Medulla oblongata (tissue), 1 donor: ENCODE results near the gene ZNF429.
"Not testable (repeated sequence)": the region's sequence is repeated elsewhere in the genome, so short reads cannot be mapped to it uniquely, and the experiment has no call there.

ENCODE experiments used
- DNase-seq: peaks from one replicate; pipeline ENCODE4 v3.0.0-alpha.2; 2015; ENCODE audit errors: extremely low spot score

ZNF429 gene

DNA sequence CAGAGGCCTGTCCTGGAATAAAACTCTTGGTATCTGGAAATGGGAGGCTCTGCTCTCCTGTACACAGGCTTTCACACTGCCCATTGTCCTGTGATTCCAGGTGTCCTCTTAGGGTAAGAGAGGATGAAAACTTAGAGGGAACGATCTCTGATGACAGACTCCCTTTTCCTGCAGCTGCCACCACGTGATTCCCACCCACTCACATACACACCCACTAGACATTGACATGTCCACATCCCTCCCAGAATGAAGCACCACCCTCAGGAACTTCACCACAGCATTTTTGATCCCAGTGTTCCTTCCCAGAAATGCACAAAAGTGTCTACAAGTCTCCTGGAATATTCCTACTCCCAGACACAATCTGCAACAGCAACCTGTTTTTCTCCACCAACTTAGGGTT lies 8.2 kb downstream of the ZNF429 start:
- DNase-seq = no peak

DNA sequence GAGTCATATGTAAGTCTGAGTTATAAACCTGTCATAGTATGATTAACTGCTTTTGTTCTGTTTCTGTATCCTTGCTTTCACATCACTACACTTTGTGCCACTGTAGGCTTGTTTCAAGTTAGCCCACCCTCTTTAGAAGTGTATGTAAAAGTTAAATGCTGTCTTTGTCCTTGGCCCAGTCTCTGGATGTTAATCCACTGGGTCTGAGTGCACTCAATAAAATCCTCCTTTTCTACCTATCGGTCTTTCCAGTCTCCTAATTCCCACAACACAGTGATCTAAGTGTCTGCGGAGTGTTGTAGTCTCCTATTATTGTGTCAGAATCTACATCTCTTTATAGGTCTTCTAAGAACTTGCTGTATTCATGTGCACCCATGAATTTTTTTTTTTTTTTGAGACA lies 14.1 kb downstream of the ZNF429 start:
- no peak for DNase-seq

DNA sequence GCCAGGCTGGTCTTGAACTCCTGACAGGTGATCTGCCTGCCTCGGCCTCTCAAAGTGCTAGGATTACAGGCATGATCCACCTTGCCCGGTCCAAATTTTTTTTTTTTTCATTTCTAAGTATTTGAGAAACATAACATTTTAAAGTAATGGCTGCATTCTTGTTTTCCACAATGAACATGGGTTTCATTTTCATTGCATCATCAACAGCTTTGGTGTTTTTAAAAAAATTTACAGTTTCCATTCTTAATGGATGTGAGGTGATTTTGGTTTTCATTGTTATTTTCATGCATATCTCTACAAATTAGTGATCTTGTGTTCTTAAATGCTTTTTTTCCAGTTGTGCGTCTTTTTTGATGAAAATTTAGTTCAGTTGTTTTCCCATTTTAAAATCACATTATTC lies 27.5 kb downstream of the ZNF429 start:
- no peak for DNase-seq

DNA sequence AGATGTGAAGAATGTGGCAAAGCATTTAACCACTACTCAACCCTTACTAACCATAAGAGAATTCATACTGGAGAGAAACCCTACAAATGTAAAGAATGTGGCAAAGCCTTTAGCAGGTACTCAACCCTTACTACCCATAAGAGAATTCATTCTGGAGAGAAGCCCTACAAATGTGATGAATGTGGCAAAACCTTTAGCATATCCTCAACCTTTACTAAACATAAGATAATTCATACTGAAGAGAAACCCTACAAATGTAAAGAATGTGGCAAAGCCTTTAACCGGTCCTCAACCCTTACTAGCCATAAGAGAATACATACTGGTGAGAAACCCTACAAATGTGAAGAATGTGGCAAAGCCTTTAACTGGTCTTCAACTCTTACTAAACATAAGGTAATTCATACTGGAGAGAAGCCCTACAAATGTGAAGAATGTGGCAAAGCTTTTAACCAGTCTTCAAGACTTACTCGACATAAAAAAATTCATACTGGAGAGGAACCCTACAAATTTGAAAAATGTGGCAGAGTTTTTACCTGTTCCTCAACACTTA lies 31.4 kb downstream of the ZNF429 start:
- not testable (repeated sequence) for DNase-seq

DNA sequence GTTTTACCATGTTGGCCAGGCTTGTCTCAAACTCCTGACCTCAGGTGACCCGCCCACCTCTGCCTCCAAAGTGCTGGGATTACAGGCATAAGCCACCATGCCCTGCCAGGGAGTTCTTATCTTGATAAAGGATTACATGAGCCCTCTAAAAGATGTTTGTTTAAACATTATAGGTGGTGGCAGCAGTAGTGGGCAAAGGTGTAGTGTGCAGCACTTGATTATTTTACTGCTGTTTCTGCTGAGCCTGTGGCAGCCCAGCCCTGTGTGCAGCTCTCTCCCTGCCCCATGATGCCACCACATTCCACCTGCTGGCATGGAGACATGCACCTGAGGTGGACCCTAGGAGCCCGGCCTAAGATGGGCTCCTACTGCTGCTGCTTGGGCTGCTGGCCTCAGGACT lies 54.0 kb downstream of the ZNF429 start:
- DNase-seq = no peak

DNA sequence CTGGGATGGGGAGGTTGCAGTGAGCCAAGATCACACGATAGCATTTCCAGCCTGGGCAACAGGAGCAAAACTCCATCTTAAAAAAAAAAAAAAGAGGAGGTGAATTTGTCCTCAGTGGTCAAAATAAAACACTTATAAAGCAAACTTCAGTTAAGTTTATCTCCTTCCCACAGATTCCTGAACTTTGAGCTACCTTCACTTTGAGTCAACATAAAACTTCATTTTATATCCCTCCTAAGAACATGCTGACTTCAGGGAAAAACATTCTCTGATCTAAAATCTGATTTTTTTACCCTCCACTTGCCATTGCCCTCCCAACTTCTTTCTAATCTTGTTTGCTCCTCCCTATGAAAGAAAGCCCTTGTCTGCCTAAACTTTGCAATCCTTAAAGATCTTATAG lies 59.0 kb downstream of the ZNF429 start:
- DNase-seq = no peak

DNA sequence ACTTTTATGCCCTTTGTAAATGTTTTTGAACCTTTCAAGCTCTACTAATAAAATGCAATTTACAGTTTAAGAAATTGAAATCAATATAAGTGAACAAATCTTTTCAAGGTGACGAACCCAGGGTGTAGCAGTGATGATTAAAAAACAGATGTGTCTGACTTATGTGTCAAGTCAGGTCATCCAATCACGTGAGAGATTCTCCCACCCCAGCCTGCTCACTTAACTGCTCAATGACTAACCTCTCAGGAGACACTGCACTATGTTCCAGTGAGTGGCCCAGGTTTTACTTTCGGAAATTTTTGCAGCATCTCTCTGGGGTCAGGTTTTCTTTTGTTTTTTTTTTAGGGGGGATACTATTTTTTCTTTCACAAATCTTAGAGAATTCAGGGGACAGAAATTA lies 60.7 kb downstream of the ZNF429 start:
- DNase-seq = no peak

DNA sequence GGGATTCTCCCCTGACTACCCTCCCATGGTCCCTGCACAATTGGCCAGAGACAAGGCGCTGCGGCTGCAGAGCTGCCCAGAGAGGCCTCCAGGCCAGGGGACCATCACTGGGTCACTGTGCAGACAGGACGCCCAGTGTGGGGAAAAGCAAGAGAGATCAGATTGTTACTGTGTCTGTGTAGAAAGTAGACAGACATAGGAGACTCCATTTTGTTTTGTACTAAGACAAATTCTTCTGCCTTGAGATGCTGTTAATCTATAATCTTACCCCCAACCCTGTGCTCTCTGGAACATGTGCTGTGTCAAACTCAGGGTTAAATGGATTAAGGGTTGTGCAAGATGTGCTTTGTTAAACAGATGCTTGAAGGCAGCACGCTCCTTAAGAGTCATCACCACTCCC lies 62.4 kb downstream of the ZNF429 start:
- DNase-seq = not testable (repeated sequence)

DNA sequence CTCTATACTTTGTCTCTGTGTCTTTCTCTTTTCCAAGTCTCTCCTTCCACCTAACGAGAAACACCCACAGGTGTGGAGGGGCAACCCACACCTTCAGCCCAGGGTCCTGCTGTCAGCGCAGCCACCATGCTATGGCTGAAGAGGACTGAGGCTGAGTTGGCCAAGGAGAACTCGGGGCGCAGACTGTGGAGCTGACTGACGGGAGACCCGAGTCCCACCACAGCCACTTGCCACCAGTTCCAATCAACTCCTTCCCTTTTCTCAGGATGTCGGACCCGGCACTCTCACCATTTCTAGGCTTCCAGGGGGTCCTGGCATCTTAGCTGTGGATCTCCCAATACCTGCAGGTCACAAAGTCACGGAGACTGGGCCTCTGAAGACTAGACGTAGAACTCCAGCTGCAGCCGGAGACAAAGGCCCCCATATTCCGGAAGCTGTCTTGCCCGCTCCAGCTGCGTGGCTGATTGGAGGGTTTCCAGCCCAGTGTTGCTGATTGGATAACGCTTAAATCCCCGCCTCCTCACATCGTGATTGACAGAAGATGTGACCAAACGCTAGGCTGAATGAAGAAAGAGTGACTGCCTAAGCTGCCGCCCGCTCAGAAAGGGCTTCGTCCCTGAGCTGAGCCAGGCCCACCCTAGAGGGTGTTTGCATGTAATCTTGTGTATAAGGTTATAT lies 63.6 kb downstream of the ZNF429 start:
- peak; percentile 95 for DNase-seq

DNA sequence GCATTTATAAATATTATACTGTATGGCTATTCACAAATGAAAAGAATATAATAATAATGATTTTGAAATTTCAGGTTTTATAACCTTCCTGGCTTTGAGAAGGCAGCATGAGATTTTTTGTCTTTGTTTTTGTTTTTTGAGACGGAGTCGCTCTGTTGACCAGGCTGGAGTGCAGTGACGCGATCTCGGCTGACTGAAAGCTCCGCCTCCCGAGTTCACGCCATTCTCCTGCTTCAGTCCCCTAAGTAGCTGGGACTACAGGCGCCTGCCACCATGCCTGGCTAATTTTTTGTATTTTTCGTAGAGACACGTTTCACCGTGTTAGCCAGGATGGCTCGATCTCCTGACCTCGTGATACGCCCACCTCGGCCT lies 64.1 kb downstream of the ZNF429 start:
- DNase-seq = no peak

DNA sequence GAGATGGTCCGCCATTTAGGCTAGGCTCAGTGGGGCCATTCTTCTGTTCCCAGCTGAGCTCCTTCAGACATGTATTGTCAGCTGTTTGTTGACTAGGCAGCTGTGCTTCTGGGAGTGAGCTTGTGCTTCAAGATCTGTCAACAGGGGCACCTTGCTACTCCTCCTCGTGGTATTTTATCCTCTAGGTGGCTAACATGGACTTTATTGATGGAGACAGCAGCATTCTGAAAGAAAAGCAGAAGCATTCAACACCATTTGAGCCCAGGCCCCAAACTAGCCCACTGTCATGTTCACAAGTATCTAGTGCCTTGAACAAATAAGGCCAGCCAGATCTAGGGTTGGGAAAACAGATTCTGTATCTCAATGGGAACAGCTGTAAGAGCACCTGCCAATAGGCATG lies 65.9 kb downstream of the ZNF429 start:
- DNase-seq = no peak

DNA sequence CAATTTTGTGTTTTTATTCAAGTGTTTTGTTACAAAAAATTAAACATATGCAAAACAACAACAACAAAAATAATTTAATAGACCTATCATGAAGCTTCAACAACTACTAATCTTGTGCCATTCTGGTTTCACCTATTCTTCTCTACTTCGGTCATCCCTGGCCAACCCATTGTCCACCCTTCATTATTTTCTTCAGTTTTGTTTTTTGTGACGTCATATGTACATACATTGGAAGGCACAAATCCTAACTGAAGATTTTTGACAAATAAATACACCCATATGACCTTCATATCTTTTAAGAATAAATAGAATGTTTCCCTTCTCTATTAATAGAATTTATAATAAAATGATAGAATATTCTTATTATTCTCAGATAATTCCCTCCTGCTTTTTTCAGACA lies 69.2 kb downstream of the ZNF429 start:
- DNase-seq = no peak

DNA sequence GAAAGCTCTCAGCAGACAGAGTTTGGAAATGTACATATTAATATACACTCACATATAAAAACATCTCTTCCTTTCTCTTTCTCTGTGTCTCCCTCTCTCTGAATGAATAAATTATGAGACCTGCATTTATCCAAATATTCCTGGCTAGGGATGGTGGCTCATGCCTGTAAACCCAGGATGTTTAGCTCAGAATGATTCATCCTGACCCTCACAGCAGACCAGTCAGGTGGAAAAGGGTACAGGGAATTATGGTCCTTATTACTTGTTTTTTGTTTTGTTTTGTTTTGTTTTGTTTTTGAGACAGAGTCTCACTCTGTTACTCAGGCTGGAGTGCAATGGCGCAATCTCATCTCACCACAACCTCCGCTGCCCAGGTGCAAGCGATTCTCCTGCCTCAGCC lies 71.1 kb downstream of the ZNF429 start:
- DNase-seq = no peak

DNA sequence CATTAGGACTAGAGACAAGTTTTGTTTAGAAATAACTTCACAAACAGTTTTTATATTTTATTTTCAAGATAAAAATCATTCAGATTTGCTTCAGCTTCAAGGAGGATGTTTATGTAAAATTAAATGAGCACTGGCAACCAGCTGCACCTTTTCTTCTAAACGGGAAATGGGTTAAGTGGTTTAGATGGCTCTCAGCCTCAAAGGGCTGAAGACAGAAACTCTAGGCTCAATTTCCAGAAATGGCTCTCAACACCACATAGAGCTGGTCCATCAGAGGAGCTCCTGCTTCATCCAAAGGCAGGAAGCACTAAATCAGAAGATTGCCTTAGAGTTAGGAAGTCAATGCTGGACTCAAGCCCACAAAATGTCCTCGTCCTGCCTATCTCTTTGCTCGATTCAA lies 74.7 kb downstream of the ZNF429 start:
- DNase-seq = no peak

DNA sequence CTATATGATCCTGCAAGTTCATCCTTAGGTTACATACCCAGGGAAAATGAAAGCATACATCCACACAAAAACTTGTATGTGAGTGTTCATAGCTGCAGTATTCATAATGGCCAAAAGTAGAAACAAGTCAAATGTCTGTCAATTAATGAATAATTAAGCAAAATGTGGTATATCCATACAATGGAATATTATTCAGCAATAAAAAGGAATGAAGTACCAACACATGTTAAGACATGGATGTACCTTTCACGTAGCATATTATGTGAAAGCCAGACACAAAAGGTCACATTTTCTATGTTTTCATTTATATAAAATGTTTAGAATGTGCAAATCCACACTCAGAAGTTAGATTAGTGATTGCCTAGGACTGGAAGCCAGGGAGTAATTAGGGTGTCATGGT lies 75.4 kb downstream of the ZNF429 start:
- no peak for DNase-seq

DNA sequence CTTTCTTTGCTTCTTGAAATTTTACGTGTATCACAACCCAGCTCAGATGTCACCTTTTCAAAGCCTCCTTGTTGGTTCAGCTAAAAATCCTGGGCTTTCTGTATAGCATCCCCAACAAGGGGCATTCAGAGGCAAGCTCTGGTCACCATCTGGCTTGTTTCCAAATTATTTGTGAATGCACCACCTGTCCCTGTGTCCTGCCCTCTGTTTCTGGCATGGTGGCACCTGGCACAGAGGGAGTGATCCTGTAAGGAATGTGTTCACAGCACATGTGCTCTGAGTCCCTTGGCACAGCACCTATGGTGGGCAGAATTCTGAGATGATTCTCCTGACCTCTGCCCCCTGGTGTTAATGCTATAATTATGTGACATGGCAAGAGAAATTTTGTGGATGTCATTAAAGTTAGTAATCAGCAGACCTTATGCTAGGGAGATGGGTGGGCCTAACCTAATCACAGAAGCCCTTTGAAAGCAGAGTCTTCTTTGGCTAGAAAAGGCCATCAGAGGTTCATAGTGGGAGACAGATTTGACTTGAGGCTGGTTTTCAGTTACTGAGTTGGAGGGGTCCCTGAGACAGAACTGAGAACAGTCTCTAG lies 76.3 kb downstream of the ZNF429 start:
- DNase-seq = no peak

DNA sequence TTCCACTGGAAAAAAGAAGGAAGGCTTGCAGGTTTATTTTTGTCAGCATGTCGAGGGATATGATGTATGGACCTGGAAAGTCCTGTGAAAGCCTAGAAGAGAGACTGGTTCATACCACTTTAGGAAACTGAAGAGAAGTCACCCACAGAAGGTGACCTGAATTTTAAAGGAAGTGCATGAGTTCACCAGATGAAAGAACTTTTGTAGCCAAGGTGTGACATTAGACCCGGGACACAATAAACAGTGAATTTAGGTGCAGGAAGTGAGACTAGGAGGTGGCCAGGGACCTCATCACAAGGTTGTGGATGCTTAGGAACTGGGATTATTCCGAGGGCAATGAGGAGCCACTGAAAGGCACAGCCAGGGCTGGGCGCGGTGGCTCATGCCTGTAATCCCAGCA lies 79.1 kb downstream of the ZNF429 start:
- no peak for DNase-seq

DNA sequence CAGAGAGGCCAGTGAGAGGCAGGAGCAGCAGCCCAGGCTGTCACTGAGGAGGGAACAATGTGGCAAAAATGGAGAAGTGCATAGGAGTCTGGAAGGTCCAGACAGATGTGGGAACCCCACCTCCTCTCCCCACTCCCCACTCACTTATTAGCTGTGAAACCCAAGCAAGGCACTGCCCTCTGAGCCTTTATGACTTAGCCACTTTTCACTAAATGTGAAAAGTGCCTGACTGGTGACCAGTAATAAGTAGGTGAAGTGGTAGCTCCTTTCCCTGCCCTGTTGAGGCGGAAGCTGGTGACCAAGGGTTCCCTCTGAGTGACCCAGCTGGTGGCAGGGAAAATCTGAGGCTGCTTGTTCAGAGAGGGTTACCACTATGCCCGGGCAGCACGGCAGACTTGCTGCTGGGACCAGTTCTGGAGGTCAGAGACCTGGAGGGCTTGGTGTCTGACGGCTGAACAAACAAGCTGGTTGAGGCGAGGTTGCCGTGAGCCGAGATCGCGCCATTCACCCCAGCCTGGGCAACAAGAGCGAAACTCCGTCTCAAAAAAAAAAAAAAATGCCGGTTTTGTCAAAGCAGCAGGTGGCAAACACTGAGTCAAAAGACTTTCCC lies 80.0 kb downstream of the ZNF429 start:
- DNase-seq = no peak

DNA sequence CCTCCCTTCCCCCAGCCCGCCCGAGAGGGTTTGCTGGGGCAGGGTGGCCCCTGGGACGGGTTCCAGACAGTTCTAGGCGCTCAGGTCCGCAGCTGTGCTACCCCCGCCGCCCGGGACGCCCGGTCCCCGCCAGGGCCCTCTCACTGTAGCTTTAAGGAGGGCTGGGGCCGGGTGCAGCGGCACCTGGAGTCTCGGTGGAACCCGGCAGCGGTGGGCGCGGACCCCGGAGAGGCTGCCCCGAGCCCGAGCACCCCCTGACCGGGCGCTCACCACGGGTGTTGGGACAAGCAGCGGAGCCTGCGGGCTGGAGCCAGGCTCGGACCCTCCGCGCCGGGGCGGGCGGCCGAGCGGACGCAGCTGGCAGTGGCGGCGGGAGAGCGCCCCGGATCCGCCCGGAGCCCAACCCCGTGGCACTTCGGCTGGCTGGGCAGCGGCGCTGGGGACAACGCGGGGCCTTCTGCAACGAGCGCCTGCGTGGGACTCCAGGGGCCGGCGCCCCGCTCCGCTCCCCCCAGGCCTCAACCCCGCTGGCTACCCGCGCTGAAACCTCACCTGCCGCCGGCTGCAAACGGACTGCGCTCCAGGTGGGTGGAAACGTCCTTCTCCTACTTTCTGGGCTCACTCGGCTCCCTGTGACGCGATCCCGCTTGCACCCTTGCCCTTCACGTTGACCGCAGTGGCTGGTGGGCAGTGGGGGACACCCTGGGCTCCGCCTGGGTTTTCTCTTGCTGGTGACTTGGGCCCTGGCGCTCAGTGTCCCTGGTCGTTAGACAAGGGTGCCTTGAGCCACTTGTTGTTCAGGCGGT lies 81.1 kb downstream of the ZNF429 start:
- DNase-seq = no peak

DNA sequence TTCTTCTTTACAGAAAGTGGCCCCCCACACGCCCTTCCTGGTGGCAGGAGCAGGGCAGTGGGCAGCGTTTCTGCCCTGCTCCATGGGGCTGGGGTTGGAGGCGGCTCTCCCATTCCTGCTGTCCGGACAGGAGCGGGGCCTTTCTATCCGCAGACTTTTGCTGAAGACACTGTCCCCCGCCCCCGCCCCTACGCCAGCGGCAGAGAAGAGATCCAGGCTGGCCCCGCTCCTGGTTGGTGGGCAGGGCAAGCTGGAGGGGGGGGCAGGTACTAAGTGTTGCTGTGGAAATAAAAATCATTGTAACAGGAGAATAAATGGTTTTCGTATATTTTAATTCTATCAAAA lies 81.7 kb downstream of the ZNF429 start:
- no peak for DNase-seq

DNA sequence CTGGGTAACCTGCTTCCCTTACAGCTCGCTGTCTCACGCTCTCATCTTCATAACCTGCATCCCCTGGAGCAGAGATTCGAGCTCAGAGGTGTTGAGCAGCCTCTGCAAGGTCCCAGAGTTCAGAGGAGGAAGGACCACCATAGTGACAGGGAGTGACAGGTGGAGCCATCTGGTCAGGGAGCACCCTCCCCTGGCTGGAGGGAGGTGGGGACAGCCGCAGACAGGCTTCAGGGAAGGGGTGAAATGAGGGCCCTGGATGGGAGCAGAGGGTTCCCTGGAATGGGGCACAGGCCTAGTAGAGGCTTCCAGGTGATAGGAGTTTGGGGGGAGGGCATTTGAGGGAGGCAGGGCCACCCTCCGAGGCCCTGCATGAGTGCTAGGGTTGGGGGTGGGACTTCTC lies 82.1 kb downstream of the ZNF429 start:
- no peak for DNase-seq

DNA sequence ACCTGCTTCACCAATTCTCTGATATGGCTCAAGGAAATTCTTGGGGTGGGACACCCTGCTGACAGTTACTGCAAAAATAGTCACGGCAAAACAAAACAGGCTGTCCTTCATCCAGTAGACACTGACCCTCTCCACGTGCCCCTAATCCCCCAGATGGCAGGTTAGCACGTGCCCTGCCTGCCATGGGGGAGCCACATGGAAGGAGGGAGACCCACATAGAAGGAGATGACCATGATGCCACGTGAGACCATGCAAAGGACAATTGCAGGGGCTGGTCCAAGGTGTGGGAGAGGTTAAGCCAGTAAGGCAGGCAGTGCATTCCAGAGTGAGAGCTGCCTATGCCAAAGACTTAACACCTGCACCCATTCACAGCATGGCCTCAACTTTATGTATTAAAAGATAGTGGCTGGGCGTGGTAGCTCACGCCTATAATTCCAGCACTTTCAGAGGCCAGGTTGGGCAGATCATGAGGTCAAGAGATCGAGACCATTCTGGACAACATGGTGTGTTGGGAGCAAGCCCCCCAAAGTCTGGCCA lies 82.7 kb downstream of the ZNF429 start:
- DNase-seq = no peak
